Activated T-cell treated with anti-CD3 and anti-CD28 coated beads for 48 hours (primary cell): ENCODE data around the gene KCNK10.

Experiments used
- DNase-seq: peaks from one replicate; pipeline ENCODE4 v3.0.0-alpha.2; 2020; ENCODE audit warnings: low read depth

The KCNK10 gene

GRCh38 chr14:88318406-88318805 is 4.7 kb downstream of the KCNK10 start:
- DNase-seq = no peak

DNA sequence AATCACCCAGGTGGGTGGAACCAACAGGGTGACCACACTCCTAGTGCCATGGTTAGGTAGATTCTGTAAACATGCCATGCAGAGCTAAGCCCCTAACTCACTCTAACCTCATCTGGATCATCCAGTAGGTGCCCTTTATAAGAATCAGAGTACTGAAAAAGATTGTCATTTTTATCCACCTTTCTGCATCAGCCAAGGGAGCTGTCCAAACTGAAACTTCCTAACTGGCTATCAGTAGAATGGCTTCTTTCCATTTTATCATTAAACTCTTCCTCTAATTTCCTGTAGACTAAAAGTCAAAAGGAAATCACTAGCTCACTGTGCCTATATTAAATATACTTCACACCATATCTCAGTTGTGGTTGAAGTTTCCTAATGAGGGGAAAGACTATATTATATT is 6.5 kb downstream of the KCNK10 start:
- no peak for DNase-seq

GRCh38 chr14:88312257-88312656 is 10.8 kb downstream of the KCNK10 start:
- DNase-seq = no peak

DNA sequence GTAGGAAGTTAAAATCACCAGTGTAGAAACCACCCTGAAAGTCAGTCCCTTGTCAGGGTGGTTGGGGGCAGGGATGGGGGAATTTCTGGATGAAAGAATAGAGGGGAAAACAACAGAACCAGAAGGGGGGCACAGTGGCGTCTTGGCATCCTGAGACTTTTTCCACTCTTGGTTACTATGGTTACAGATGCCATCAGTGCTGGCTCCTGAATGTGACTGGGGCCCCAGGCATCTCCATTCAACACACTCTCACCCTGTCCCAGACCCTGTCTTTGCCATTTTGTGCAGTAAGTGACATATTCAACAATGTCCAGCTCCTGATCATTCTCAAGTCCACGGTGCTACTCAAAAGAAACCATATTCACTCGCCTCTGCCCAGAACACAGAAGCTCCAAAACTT is 11.3 kb downstream of the KCNK10 start:
- no peak for DNase-seq

DNA sequence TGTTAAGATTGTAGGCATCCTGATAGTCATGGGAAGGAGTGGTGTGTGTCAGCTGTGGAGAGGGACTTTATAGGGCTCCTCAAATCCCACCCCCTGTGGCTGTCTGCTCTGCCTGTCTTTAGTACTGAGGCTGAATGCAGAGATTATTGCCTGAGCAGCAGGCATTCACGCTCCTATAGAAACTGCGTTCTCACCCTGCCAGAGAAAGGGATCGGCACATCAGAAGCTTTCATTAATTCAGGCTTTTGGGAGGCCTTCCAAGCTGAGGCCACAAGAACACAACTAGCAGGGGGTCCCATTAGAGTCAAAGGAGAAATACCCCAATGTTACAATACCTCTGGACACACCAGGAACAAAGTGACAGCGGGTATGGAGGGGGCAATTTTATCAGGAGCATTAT is 12.6 kb downstream of the KCNK10 start:
- DNase-seq = no peak

GRCh38 chr14:88310021-88310420 is 13.0 kb downstream of the KCNK10 start:
- DNase-seq = no peak

GRCh38 chr14:88305528-88306322 is 17.3 kb downstream of the KCNK10 start:
- DNase-seq = no peak

GRCh38 chr14:88303041-88303440 is 20.0 kb downstream of the KCNK10 start:
- no peak for DNase-seq

DNA sequence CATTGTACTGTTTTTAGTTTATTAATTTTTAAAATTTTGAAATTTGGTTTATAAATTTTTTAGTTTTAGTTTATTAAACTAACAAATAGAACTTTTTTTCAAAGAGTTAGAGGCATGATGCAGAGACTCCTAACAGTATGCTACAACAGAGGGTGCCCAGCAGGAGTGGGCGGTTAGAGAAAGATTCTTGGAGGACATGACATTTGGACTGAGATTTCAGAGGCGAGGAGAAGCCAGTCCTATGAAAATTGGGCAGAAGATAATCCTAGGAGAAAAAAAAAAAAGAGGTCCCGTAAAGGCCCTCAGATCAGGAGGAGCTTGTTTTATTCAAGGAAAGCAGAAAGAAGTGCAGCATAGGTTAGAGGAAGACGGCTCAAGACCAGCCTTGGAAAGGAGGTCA is 21.7 kb downstream of the KCNK10 start:
- DNase-seq = no peak

GRCh38 chr14:88300817-88301216 is 22.3 kb downstream of the KCNK10 start:
- DNase-seq = no peak

GRCh38 chr14:88299865-88300530 is 23.1 kb downstream of the KCNK10 start:
- no peak for DNase-seq

DNA sequence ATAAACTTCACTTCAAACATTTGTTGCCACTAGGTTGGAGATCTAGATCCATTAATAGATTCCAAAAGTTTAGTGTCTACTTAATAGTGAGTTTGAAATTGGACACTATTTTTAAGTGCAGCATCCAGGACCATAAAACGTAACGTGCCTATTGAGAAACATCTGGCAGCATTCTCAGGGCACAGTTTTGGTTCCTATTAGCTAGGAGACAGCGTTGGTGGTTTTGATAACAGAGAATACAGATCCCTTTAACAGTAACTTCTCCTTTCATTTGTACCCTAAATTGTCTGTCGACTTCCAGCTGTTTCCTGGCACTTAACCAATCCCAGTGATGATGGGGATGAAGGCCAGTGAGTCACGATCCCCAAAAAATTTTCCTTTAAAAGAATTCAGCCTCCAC is 25.8 kb downstream of the KCNK10 start:
- DNase-seq = no peak

- no peak for DNase-seq
Measured at GRCh38 chr14:88296351-88296750, 26.7 kb downstream of the KCNK10 start.

DNA sequence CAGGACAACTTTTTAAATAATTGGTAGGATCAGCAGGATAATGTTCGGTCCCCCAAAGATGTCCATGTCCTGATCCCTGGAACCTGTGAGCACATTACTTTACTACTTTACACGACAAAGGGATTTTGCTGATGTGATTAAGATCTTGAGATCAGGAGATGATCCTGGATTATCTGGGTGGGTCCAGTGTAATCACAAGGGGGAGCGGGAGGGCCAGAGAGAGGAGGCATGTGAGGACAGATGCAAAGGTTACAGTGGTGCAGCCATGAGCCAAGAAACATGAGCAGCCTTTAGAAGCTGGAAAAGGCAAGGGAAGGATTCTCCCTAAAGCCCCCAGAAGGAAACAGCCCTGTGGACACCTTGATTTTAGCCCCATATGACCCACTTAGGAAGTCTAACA is 33.1 kb downstream of the KCNK10 start:
- no peak for DNase-seq

- DNase-seq = no peak
Measured at GRCh38 chr14:88289234-88289633, 33.8 kb downstream of the KCNK10 start.

- DNase-seq = no peak
Measured at GRCh38 chr14:88286309-88286708, 36.8 kb downstream of the KCNK10 start.

GRCh38 chr14:88281447-88281846 is 41.6 kb downstream of the KCNK10 start:
- DNase-seq = no peak

- no peak for DNase-seq
Measured at GRCh38 chr14:88276923-88277596, 46.0 kb downstream of the KCNK10 start.

DNA sequence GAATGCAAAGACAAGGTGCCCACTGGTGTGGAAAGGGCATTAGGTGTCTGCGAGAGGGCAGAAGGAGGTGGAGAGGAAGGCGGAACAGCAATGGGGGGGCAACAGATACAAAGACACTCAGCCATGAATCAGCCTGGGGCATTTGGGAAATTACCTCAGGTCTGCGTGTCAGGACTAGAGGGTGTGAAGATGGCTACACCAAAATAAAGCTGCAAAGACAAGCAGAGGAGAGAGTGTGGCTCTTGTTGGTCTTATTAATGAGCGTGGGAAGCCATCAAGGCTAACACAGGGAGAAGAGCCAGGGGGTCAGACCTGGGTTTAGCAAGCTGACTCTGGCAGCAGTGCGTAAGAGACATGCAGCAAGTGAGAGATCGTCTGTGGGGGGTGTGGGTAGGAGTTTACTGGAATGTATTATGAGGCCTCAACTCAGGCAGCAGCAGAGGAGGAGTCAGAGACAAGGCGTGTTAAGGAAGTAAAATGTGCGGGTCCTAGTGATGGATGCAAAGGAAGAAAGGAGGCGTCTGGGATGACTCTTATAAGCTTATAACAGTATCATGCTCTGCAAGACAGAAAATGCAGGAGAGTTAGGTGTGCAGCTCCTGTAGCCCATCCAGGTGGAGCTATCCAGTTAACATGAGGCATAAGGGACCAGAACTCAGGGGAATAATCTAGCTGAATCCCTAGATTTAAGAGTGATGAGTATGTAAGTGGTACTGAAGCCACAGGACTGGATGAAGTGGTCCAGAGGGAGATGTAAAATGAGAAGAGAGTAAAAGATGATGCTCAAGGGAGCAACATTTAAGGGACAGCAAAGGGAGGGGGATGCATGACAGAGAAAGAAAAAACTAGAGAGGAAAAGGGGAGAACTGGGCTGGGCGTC is 50.4 kb downstream of the KCNK10 start:
- no peak for DNase-seq

DNA sequence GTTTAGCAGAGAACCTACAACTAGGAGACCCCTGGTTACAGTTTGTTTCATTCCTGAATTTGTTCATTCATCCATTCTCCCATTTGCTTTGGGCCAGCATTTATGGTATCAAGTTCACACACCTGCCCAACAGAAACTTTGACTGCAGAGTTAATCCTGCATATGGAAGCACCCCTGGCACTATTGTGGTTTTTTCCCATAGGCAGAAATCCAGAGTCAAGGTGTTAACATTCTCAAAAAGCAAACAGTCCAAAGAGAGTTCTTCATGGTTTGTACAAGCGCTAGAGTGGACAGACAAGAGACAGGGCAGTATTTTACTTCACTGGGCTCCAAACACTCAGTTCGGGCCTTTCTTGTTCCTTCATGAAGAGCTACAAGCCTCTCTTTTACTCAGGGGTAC is 51.9 kb downstream of the KCNK10 start:
- no peak for DNase-seq

DNA sequence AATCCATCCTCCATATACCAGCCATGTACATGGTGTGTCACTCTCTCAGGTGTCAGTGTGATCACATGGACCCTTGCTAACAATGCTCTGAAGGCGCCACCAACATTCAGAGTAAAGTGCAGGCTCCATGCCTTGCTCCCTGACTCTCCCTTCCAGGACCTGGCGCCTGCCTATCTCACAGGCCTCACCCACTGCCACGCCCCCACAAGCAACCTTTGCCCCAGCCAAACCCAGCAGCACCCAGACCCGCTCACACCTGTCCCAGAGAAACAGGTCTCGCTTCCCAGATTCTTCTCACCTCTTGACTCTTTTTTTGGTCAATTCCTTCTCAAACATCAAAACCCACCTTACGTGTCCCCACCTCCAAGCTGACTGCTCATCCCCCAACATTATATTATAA is 52.3 kb downstream of the KCNK10 start:
- no peak for DNase-seq

GRCh38 chr14:88269806-88270420 is 53.2 kb downstream of the KCNK10 start:
- no peak for DNase-seq
